SIG-M5 treated with dmso at 0.1 percent for 504 hours (cell line): ENCODE data around the gene DKK2.
A peak's percentile ranks its signal among the peaks of the same experiment; 100 is the strongest.

Experiments used
- DNase-seq: peaks from one replicate; lab custom pipeline; 2025; ENCODE audit not compliant: unreplicated experiment; lab: John Stamatoyannopoulos, UW

Gene DKK2

DNA sequence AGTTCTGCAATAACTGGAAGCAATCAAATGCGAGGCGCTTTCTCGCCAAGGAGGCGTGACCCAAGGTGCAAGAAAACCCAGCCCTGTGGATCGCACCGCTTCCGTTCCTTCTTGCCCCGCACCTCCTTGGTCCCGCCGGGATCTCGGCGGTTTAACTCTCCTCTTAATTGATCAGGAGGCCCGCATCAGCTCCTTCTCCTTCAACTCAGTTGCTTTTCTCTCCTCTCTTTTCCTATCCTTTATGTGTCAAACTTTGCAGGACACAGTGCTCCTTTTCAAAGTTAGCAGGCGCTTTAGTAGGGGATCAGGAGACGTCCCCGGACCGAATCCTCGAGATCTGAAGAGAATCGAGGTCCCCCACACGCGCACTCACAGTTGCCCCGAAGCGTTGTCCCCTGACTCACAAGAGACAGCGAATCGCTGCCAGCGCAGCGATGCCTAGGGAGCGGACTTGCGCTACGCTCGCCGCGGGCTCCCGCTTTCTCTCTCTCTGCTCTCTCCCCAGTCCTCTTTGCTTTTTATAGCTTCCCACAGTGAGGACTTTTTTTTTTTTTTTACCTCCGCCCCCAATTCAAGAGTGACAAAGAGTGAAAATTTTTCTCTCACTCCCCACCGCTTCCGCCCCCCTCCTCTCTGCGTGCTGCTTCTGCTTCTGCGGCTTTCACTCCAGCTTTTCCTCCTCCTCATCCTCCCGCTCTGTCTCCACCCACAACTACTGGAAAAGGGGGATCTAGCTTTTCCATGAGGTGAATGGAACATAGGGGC, at the start of gene DKK2:
TSS of gene DKK2 (minus strand) at position 495 of the 765 bp plus-strand sequence. CDS start 722 bp downstream, outside the sequence.
- peak; percentile 66 for DNase-seq

- DNase-seq = no peak
Observed at GRCh38 chr4:107077192-107077591, 41.1 kb upstream of the DKK2 start.

DNA sequence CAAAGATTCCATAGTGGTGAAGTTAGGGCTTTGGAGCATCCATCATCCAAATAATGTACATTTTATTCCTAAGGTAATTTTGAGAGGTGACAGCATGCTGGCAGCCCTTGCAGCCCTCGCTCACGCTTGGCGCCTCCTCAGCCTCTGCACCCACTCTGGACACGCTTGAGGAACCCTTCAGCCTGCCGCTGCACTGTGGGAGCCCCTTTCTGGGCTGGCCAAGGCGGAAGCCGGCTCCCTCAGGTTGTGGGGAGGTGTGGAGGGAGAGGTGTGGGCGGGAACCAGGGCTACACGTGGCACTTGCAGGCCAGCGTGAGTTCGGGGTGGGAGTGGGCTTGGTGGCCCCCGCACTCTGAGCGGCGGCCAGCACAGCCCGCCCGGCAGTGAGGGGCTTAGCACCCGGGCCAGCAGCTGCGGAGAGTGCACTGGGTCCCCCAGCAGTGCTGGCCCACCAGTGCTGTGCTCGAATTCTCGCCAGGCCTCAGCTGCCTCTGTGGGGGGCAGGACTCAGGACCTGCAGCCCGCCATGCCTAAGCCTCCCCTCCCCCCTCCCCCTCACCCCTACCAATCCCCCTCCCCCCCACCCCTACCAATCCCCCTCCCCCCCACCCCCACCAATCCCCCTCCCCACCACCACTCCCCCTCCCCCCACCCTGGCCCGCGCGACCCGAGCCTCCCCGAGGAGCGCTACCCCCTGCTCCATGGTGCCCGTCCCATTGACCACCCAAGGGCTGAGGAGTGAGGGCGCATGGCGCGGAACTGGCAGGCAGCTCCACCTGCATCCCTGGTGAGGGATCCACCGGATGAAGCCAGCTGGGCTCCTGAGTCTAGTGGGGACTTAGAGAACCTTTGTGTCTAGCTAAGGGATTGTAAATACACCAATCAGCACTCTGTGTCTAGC, 37.0 kb upstream of the DKK2 start:
- no peak for DNase-seq

- DNase-seq = no peak
Observed at GRCh38 chr4:107071108-107071507, 35.0 kb upstream of the DKK2 start.

GRCh38 chr4:107069049-107069448, 32.9 kb upstream of the DKK2 start:
- DNase-seq = peak; percentile 85

GRCh38 chr4:107068116-107068515, 32.0 kb upstream of the DKK2 start:
- no peak for DNase-seq

DNA sequence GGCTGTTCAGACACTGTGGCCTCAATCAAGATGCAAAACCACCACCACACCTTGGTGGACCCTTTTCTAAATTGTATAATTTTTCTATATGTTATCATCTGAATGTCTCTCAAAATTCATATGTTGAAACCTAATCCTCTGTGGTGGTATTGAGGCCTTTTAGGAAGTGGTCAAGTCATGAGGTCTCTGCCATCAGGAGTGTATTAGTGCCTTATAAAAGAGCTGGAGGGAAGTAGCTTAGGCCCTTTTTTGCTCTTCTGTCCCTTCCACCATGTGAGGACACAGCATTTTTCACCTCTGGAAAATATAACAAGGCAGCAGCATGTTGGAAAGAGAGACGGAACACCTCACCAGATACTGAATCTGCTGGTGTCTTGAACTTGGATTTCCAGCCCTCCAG, 30.5 kb upstream of the DKK2 start:
- peak; percentile 37 for DNase-seq

DNA sequence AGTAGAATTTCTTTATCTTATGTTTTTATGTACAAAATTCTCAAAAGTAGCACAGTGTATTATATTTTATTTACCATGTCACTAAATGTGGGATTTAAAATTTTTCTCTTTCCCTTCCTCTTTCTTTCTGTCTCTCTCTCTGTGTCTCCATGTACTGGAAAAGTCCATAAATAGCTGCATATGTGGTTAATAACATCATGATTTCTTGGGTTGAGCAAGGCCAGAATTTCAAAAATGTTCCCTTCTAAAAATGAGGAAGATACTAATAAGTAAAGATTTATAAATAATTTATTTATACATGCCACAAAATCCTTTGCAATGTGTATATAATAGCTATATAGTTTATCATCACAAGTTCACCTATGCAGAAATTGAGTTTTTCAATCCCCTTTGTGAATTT, 29.1 kb upstream of the DKK2 start:
- peak; percentile 42 for DNase-seq

- DNase-seq = no peak
Observed at GRCh38 chr4:107060388-107060787, 24.3 kb upstream of the DKK2 start.

DNA sequence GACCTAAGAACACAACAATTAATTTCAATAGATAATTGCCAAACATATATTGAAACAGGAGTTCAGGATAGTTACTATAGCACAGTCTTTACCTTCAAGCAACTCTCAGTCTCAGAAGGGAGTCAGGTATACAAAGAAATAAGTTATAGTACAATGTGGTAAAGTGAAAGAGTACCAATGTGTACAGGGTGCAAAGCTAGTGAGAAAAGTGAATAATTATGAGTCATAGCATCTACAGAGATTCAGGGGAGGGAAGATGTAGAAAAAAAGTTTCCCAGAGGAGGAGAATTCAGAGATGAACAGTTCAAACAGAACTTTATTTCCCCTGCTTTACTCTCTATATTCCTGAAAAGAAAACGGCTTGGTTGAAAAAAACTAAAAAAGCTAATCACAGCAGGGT, 22.7 kb upstream of the DKK2 start:
- no peak for DNase-seq

DNA sequence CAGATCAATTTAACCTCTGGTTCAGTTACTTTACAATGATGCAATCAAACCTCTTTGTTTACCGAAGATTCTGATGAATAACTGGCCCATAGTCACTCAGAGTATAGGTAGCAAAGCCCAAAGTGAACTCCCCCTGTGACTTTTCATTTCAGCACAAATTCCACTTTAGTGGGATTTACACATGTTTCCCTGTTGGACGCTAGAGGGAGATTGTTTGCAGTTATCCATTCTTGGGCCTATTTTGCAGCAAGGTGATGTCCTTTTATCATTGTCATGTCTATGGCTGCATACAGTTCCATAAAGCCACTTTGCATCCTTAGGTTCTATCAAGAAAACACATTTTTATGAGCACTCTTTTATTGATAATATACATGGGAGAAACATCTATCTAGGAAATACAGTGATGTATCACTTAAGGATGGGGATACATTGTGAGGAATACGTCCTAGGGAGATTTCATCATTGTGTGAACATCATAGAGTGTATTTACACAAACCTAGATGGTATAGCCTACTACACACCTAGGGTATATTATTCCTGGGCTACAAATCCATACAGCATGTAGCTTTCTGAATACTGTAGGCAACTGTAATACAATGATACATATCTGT, 14.5 kb upstream of the DKK2 start:
- peak; percentile 45 for DNase-seq

DNA sequence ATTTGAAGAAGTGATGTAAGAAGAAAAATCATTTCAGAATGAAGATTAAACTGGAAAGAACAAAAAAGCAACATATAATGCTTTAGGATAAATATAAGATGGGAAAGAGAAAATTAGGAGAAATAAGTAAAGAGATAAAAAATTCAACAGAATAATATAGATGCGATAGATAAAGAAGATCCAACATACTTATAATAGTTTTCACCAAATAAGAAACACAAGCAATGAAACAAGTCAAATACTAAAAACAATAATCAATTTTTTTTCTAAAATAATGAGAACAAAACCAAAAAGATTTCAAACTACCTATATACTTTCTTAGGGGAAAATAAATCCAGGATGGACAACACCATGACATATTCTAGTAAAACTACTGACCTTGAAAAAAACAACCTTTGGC, 10.1 kb upstream of the DKK2 start:
- no peak for DNase-seq

- no peak for DNase-seq
Observed at GRCh38 chr4:107044170-107044569, 8.1 kb upstream of the DKK2 start.

DNA sequence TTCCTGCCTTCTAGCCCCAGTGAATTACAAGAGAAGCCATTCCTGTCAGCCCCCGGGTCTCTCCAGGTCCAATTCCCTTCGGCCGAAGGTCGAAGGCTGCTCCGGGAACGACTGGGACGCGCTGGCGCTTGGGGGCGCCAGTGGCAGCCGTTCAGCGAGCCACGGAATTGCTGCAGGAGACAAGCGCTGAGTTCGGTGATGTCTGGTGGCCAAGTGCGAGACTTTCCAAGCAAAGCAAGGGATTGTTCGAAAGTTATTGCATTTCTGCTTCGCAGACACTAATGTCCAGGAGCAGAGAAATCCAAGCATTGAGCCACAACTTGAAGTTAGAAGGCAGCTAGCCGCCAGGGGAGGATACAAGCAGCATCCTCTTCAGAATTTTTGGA, 1.1 kb upstream of the DKK2 start:
- DNase-seq = peak; percentile 48

GRCh38 chr4:107036584-107037198, 578 bp upstream of the DKK2 start:
- DNase-seq = peak; percentile 33

- peak; percentile 14 for DNase-seq
Observed at GRCh38 chr4:107034996-107035818, 906 bp downstream of the DKK2 start.

GRCh38 chr4:107034091-107034995, 1.8 kb downstream of the DKK2 start:
- DNase-seq = peak; percentile 31

DNA sequence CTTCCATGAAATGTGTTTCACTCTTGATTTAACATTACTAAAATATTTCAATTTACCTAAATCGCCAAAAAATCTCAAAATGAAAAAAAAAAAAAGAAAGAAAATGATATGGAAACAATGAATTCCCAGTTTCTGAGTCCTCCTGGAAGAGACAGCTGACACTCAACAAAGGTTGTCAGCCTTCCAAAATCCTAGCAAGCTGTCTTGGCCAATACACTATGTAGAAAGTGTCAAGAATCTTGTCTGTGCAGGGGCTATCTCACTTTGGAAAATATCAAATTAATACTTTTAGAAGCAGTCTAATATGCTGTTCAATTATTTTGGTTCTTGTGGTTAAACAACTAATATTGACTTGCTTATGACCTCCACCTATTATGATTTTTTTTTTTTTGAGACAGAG, 8.7 kb downstream of the DKK2 start:
- no peak for DNase-seq

DNA sequence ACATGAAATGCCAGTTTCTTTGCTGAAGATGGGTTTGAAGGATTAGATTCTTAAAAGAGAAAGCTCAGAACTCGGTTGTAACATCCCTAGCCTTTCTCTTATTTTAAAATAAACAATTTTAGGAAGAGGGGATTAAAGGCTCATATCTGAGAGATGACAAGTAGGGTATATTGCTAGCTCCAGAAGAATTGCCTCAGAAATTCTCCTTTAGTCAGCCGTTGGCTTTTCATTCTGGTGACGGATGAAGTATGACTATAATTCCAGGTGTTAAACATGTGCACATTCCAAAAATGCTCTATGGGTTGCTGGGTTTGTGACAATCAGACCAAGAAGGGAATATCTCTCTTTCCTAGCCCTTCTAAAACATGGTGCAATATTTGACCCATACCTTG, 17.8 kb downstream of the DKK2 start:
- no peak for DNase-seq
